22Rv1 (cell line): ENCODE measurements around the gene ZNF391.
"Not testable (repeated sequence)": the region's sequence is repeated elsewhere in the genome, so short reads cannot be mapped to it uniquely, and the experiment has no call there.

Experiments used
- H3K27ac ChIP-seq: fragments of 450-650 bp; 2 replicates; pipeline ENCODE4 v1.5.1; 2017
- CTCF ChIP-seq: fragments of 450-650 bp; IDR thresholded peaks from 2 replicates; pipeline ENCODE4 v1.5.1; 2017; ENCODE audit warnings: mild to moderate bottlenecking
- ZFX ChIP-seq: fragments of 450-650 bp; IDR thresholded peaks from 2 replicates; pipeline ENCODE4 v1.6.1; 2017; ENCODE audit warnings: antibody characterized with exemption, borderline replicate concordance

Gene ZNF391

DNA sequence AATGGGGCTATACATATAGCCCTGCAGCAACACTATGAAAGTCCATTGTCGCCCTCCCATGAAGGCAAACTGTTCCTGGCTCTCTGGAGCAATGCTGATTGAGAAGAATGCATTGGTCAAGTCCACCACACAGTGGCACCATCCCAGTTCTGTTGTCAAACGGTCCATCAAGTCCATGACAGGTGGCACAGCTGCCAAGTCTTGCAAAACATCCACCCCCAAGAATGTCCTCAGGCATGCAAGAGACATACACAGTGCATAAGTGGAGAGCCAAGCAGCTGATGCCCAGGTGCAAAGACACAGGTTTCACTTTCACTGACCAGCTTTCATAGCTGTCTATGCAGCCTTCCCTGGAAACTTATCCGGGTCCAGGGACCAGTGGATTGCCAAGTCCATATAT, 17.5 kb downstream of the ZNF391 start:
- TF ChIP-seq ZFX = no peak
- TF ChIP-seq CTCF = no peak

GRCh38 chr6:27407153-27407814, 18.7 kb downstream of the ZNF391 start:
- no peak overlapping the region for H3K27ac ChIP-seq
- TF ChIP-seq CTCF = no peak

More for the DNA sequence above, 17.5 kb downstream of the ZNF391 start:
- H3K27ac ChIP-seq = no peak overlapping the region

GRCh38 chr6:27414300-27414699, 25.7 kb downstream of the ZNF391 start:
- no peak overlapping the region for H3K27ac ChIP-seq
- TF ChIP-seq ZFX (no peak), CTCF (no peak)

DNA sequence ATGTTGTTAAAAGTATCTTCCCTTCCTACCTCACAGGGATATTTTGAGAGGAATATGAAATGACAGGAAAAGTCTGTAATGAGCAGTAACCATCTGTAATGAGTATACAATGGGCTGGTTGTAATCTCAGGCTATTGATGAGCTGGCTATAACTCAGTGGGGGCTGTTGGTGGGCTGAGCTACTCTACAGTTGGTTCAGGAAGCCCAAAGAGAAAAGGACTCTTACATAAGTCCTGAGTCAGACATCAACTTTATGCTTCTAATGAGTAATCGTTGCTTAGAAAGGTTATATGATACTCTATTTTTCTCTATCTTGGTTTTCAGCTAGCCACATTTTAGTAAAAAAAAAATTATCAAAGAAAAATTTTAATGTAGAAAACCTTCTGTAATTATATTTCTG, 26.4 kb downstream of the ZNF391 start:
- TF ChIP-seq ZFX = no peak
- no peak for TF ChIP-seq CTCF
- no peak overlapping the region for H3K27ac ChIP-seq

DNA sequence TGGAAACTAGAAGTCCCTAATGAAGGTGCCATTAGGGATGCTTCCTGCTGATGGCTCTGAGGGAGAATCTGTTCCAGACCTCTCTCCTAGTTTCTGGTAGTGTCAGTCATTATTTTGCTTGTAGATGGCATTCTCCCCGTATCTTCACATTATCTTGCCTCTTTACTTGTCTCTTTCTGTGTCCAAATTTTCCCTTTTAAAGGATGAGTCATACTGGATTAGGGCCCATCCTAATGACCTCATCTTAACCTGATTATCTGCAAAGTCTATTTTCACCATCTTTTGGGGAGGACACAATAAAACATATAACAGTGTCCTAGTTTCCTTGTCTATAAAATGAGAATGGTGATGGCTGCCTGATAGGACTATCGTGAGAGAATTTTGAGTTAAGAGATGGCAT, 27.3 kb downstream of the ZNF391 start:
- no peak overlapping the region for H3K27ac ChIP-seq
- no peak for TF ChIP-seq ZFX
- TF ChIP-seq CTCF = no peak

DNA sequence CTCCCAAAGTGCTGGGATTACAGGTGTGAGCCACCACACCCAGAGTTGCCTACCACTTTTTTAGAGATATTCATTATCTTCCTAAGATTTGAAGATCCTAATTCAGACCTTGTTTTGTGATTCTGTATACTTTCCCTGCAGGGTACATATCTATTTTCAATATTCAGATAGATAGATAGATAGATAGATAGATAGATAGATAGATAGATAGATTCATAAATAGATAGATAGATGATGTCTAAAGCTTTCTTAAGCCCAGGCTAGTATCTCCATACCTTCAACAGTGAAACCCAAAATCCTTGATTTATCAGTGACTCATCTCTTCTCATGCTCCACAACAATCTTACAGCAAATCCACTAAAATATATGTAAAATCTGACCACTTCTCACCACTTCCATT, 30.8 kb downstream of the ZNF391 start:
- no peak overlapping the region for H3K27ac ChIP-seq
- TF ChIP-seq CTCF (no peak), ZFX (no peak)

DNA sequence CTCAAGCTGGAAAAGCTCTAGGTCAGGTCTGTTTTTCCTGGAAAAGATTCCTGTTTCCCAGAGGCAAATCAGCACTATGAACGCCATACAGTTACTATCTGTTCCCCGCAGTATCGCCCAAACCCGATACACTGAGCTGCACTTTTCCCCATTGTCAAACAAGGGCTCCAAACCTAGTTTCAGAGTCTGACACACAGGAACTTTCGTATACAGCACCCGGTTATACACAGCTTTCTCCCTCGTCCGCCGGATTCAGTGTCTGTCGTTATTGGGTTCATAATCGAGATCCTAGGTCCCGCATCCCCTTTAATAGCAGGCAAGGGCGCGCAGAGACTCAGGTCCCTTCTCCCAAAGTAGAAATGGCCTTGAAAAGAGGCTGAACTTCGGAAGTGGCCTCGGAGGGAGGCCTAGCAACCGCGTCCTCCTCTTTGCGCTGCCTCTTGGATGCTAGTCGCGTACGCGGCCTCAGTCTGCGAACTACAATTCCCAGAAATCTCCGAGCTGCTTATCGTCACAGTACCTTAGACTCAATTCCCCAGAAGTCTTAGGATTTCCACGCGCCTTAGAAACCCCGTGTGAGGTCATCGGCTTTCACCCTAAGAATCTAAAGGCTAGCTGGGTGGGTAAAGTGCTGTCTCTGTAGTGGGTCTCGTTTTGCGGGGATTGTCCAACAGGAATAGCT, 34.2 kb downstream of the ZNF391 start:
- TF ChIP-seq CTCF (no peak), ZFX (no peak)
- H3K27ac ChIP-seq = no peak overlapping the region

GRCh38 chr6:27424851-27425250, 36.3 kb downstream of the ZNF391 start:
- H3K27ac ChIP-seq = not testable (repeated sequence)
